Left lung (tissue), 10 donors: ENCODE data around the gene EPHB1. TPM values are rescaled to one million over a fixed set of nuclear protein-coding genes. Genes with fewer than 3 reads are reported as not detected.

ENCODE experiments used
- ATAC-seq: fragments of 200-7000 bp; cut with Tn5 transposase; one replicate; pipeline ENCODE4 v1.9.1; 2020; ENCODE audit warnings: moderate library complexity
- DNase-seq, 4 donors: peaks; one replicate each; pipeline ENCODE4 v3.0.0-alpha.2; 2013 to 2020
- H3K27ac ChIP-seq, 2 donors: fragments of 200-600 bp; sonication (generic) in 1 of 2; one replicate each; pipeline versions ENCODE4 v1.5.0 to v1.8.0; 2020 to 2021
- H3K27me3 ChIP-seq, 2 donors: fragments of 200-600 bp; sonication (generic) in 1 of 2; one replicate each; pipeline versions ENCODE4 v1.5.0 to v1.8.0; 2020 to 2021
- H3K36me3 ChIP-seq, 2 donors: fragments of 200-600 bp; sonication (generic) in 1 of 2; one replicate each; pipeline versions ENCODE4 v1.5.0 to v1.8.0; 2020 to 2021
- H3K4me1 ChIP-seq, 2 donors: fragments of 200-600 bp; one replicate each; pipeline ENCODE4 v1.8.0; 2021
- H3K4me3 ChIP-seq, 2 donors: fragments of 200-600 bp; sonication (generic) in 1 of 2; one replicate each; pipeline versions ENCODE4 v1.5.0 to v1.8.0; 2020 to 2021; ENCODE audit warnings: mild to moderate bottlenecking in 1 of 2
- H3K9me3 ChIP-seq, 2 donors: fragments of 200-600 bp; sonication (generic) in 1 of 2; one replicate each; pipeline versions ENCODE4 v1.5.0 to v1.8.0; 2020 to 2021
- intact Hi-C, 2 donors: fragments of 100-400 bp; cut with DNase I; formaldehyde crosslinking; loops; one replicate each; pipeline versions ENCODE4 v1.11.2 to v1.14.2; 2022
- polyA plus RNA-seq, 6 donors: library from polyadenylated mRNA; unstranded; fragments of 120-200 nt; gene quantifications; one replicate each; pipeline ENCODE4 v1.2.1, GENCODE V29; 2013; ENCODE audit not compliant: insufficient read length in 6 of 6
- total RNA-seq, 2 donors: library from RNA; stranded (reverse); fragmentation: NEBNext Ultra II Directional; extraction: Animal tissue kit (Norgen Biotek cat#: 25700); gene quantifications; one replicate each; pipeline ENCODE4 v1.2.1, GENCODE V29; 2021
- TF ChIP-seq, protein P1 (sequence below), 2 donors: fragments of 200-600 bp; sonication (generic) in 1 of 2; IDR thresholded peaks; one replicate each; pipeline versions ENCODE4 v1.5.0 to v1.8.0; 2021; ENCODE audit warnings: antibody characterized with exemption in 2 of 2
- donor health status: DM: no; HTN: yes; CAD: no.
- donor health status: DM: no; HTN: no; CAD: no.

Gene EPHB1
- total and polyA plus RNA-seq, 8 donors, result 1.1 to 4.3 (median 2.7) TPM

DNA sequence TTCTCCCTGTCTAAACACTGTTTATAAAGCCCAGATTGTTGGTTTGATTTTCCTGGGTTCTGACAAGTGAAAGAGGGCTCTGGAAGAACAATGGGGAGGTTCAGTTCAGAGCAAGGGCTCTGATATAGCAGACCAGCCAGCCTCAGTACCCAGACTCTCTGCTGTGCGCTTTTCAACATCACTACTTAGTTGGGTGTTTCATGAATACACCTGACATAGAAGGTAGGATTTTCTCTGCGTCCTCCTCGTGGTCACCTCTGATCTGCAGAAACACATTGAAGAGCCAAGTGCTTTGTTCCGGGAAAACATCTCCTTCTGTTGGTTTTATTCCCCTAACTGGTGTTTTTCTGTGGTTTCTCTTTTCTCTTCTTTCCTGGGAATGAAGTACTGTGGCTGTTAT, 99.5 kb downstream of the EPHB1 start:
- Histone ChIP-seq H3K36me3 (no peaks in the 10 kb centered on the region), H3K4me3 (no peak overlapping the region), H3K27me3 (no peaks in the 10 kb centered on the region), H3K9me3 (peaks cover 0 to 15% of the 10 kb centered on the region in 2 donors), H3K27ac (no peak overlapping the region), H3K4me1 (no peaks in the 10 kb centered on the region)
- TF ChIP-seq, protein P1, sequence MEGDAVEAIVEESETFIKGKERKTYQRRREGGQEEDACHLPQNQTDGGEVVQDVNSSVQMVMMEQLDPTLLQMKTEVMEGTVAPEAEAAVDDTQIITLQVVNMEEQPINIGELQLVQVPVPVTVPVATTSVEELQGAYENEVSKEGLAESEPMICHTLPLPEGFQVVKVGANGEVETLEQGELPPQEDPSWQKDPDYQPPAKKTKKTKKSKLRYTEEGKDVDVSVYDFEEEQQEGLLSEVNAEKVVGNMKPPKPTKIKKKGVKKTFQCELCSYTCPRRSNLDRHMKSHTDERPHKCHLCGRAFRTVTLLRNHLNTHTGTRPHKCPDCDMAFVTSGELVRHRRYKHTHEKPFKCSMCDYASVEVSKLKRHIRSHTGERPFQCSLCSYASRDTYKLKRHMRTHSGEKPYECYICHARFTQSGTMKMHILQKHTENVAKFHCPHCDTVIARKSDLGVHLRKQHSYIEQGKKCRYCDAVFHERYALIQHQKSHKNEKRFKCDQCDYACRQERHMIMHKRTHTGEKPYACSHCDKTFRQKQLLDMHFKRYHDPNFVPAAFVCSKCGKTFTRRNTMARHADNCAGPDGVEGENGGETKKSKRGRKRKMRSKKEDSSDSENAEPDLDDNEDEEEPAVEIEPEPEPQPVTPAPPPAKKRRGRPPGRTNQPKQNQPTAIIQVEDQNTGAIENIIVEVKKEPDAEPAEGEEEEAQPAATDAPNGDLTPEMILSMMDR (IDR thresholded peaks at IDR 0.05), result no peak
- ATAC-seq, result no peak
- intact Hi-C loops, result no loop called here
- DNase-seq, result no peak

DNA sequence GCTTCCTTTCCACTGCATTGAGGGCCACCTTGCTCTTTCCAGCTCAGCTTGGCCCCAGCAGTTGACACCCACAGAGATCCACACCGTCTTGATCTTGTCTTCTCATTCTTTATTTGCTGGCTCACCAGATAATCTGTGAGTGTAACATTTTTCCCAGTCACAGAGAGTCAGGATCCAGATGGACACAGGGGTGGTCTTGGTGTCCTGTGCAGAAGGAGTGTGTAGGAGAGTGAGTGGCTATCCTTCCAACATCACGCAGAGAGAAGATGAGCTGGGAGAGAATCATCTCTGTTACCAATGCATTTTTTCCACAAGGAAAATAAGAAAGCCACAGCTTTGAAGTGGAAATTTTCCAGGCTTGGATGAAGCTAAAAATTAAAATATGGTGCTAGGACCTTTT, 100.1 kb downstream of the EPHB1 start:
- H3K9me3 ChIP-seq, result peaks cover 0 to 15% of the 10 kb centered on the region in 2 donors
- intact Hi-C loops, result no loop called here
- no peaks in the 10 kb centered on the region for H3K36me3 ChIP-seq
- ATAC-seq, result no peak
- TF ChIP-seq, protein P1 (IDR thresholded peaks at IDR 0.05), result no peak
- no peaks in the 10 kb centered on the region for H3K27me3 ChIP-seq
- no peak overlapping the region for H3K27ac ChIP-seq
- no peak for DNase-seq
- no peaks in the 10 kb centered on the region for H3K4me1 ChIP-seq
- no peak overlapping the region for H3K4me3 ChIP-seq

DNA sequence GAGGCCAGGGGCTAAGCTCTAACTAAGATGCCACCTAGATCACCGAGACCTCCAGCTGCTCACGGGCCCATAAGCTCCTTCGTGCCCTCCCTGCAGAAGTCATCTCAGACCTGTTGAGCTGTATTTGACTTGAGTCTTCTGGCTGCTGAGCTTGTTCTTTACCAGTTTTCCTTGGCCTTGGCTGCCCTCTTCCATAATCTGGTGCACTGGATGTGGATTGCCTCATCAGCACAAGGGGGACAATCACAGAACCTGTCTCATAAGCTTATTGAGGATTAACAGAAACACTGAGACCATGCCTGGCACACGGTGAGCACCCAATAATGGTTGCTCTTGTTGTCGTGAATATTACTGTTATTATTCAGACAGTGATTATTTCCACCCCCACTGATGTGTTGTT, 101.1 kb downstream of the EPHB1 start:
- Histone ChIP-seq H3K4me1 (no peaks in the 10 kb centered on the region), H3K4me3 (no peak overlapping the region), H3K27me3 (no peaks in the 10 kb centered on the region), H3K9me3 (peaks cover 0 to 9% of the 10 kb centered on the region in 2 donors), H3K27ac (no peak overlapping the region), H3K36me3 (no peaks in the 10 kb centered on the region)
- DNase-seq (no peak), ATAC-seq (no peak)
- intact Hi-C loops, result no loop called here
- TF ChIP-seq, protein P1 (IDR thresholded peaks at IDR 0.05), result no peak

DNA sequence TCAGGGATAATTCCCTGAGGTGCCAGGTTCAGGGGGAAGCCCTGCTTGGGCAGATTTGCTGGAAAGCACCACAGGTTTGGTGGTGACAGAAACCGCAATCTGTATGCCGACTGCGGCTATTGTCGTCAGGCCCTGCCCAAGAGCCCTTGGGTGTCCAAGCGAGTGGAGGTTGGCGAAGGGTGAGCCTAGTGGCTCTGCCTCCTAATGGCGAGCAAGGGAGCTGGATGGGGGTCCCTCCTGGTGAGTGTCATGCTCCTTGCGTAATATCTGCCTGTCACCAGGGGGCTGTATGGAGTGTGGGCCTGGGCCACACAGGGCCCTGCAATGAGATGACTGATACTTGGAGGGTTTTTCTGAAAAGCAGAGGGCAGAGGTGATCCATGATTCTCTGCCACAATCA, 101.6 kb downstream of the EPHB1 start:
- Histone ChIP-seq H3K4me3 (no peak overlapping the region), H3K27ac (no peak overlapping the region)

DNA sequence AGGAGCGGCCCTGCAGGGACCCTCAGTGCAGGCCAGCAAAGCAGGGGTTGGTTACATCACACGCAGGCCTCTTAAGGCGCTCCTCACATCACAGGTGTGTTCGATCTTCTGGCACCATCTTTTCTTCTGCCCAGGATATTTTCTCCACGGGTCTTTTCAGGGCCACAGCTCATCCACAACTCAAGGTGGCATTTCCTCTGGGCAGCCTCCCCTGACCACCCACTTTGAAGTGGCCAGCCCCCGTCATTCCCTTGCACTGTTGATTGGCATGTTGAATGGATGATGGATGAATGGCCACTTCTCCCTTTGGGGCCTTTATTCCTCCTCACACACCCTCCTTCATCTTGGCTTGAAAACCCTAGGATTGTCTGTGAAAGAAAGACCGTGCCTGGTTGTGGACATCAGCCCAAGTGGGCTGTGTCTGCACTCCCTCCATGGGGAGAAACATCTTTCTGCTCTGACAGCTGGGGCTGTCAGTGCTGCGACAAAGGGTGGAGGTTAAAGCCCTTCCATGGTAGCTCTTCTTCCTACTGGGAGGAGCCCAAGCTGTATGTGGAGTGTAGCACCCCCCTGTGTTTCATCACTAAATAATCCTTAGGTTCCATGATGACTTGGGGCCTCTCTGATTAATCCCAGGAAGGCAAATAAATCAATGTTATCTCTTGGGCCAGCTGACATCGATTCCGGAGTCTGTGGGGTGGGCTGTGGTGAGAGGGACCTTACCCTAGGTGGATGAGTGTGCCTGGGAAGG, 102.5 kb downstream of the EPHB1 start:
- DNase-seq (no peak), ATAC-seq (no peak)
- no peaks in the 10 kb centered on the region for H3K36me3 ChIP-seq
- intact Hi-C loops, result no loop called here
- no peaks in the 10 kb centered on the region for H3K9me3 ChIP-seq
- H3K27ac ChIP-seq, result no peak overlapping the region
- H3K4me3 ChIP-seq, result no peak overlapping the region
- no peaks in the 10 kb centered on the region for H3K4me1 ChIP-seq
- H3K27me3 ChIP-seq, result no peaks in the 10 kb centered on the region
- TF ChIP-seq, protein P1 (IDR thresholded peaks at IDR 0.05), result no peak

More for the DNA sequence above, 101.6 kb downstream of the EPHB1 start:
- no peaks in the 10 kb centered on the region for H3K36me3 ChIP-seq
- peaks cover 0 to 4% of the 10 kb centered on the region in 2 donors for H3K9me3 ChIP-seq
- H3K4me1 ChIP-seq, result no peaks in the 10 kb centered on the region
- DNase-seq (no peak), ATAC-seq (no peak)
- TF ChIP-seq, protein P1 (IDR thresholded peaks at IDR 0.05), result no peak
- intact Hi-C loops, result no loop called here
- H3K27me3 ChIP-seq, result no peaks in the 10 kb centered on the region
